Kidney epithelial cell (primary cell): ENCODE data around the gene KCNIP1. TPM values are rescaled to one million over a fixed set of nuclear protein-coding genes. Genes with fewer than 3 reads are reported as not detected.

Experiments
- DNase-seq: peaks from one replicate; pipeline ENCODE4 v3.0.0-alpha.2; 2010; ENCODE audit warnings: low read depth
- H3K27me3 ChIP-seq: 2 replicates; pipeline ENCODE4 v1.6.0; 2011; ENCODE audit warnings: low read length; ENCODE audit not compliant: control insufficient read depth, insufficient read depth
- H3K36me3 ChIP-seq: 2 replicates; pipeline ENCODE4 v1.5.1; 2011; ENCODE audit warnings: low read length; ENCODE audit not compliant: control insufficient read depth, insufficient read depth
- H3K4me3 ChIP-seq: 2 replicates; pipeline ENCODE4 v1.5.1; 2011; ENCODE audit warnings: low read depth, mild to moderate bottlenecking, control low read depth, low read length
- CTCF ChIP-seq: IDR thresholded peaks from 2 replicates; pipeline ENCODE4 v1.5.1; 2011; ENCODE audit warnings: mild to moderate bottlenecking, moderate library complexity, low read length, control low read depth, inconsistent platforms; ENCODE audit not compliant: insufficient read depth, poor library complexity, severe bottlenecking
- total RNA-seq: library from RNA; depleted of rRNA; stranded (reverse); fragments of >200 nt; gene quantifications from 2 replicates; pipeline ENCODE4 v1.2.3, GENCODE V29; 2015

Gene KCNIP1
- total RNA-seq, 1 donor from 2014 or later, result 3.4 TPM

DNA sequence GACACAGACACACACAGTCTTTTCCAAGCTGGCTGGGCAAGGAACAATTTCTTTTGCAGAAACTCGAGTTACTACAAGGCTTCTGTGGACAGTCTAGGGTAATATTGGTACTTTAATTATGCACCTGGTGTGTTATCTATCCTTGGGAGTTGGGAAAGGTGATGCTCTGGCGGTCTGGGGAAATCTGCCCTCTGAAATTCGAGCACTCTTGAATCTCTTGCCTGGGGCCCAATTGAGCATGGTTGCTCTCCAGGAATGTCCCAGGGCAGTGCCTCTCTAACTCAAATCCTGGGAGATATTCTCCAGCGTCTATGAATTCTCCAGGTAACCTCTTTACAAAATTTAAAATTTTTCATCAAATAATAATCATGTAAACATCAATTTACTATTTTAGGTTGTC is 69.3 kb downstream of the KCNIP1 start:
- Histone ChIP-seq H3K27me3 (no peaks in the 10 kb centered on the region), H3K36me3 (no peaks in the 10 kb centered on the region), H3K4me3 (no peak overlapping the region)
- no peak for DNase-seq
- no peak for TF ChIP-seq CTCF

DNA sequence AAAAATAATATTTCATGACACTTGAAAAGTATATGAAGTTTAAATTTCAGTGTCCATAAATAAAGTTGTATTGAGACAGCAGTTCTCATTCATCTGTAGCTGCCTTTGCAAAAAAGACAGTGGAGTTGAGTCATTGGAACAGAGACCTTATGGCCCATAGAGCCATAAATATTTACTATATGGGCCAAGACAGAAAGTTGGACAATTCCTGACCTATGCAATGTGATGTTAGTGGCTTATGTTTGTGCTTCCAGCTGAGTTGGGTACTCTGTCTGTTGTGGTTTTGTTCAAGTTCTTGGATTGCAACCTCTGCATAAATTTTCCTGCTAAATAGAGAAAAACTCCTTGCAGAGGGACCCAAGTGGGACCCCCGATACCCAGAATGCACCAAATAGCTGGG is 69.8 kb downstream of the KCNIP1 start:
- H3K36me3 ChIP-seq, result no peaks in the 10 kb centered on the region
- no peak for DNase-seq
- H3K4me3 ChIP-seq, result no peak overlapping the region
- no peaks in the 10 kb centered on the region for H3K27me3 ChIP-seq
- no peak for TF ChIP-seq CTCF

DNA sequence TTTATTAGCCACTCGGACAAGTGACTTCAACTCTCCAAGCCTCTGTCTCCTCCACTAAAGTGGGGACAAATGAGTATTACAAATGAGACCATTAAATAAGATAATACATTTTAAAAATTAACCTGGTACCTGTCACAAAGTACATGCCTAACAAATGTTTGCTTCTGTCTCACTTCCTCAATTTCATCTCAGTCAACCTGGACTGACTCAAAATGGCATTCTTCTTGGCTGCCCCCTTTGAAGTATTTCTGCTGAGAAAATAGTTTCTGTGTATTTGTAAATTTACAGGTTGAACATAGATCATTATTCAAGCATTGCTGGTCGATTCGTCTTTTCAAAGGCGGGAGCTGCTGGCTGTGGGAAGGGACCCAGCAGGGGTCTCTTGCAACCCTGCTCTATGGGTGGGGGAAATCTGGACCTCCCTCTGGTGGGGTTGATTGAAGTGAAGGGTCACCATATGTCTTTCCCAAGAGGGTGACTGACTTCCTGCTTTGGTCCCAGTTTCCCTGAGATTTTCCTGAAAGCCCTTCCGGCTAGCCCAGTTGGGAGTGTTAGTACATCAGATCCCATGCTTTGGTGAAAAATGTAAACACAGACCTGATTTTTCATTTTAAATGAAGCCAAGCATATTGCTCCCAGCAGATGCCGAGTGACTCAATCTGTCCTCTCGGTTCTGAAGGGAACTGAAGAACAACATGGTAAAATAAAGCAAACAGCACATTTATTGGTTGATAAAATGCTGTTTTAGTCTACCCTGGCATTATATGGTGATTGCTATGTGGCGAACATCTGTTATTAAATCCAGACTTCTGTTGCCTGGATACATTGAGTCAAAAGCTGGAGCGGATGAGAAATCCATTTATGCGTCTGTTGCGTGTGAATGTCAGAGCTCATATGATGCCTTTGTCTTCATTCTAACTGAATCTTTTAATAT is 73.0 kb downstream of the KCNIP1 start:
- no peak for TF ChIP-seq CTCF
- DNase-seq, result no peak
- Histone ChIP-seq H3K27me3 (no peaks in the 10 kb centered on the region), H3K4me3 (no peak overlapping the region), H3K36me3 (no peaks in the 10 kb centered on the region)

- no peak for TF ChIP-seq CTCF
- Histone ChIP-seq H3K27me3 (no peaks in the 10 kb centered on the region), H3K36me3 (no peaks in the 10 kb centered on the region), H3K4me3 (no peak overlapping the region)
- no peak for DNase-seq
These were observed 75.8 kb downstream of the KCNIP1 start for GRCh38 chr5:170579601-170580000.

GRCh38 chr5:170581211-170581610 is 77.4 kb downstream of the KCNIP1 start:
- Histone ChIP-seq H3K36me3 (no peaks in the 10 kb centered on the region), H3K27me3 (no peaks in the 10 kb centered on the region), H3K4me3 (no peak overlapping the region)
- no peak for DNase-seq
- TF ChIP-seq CTCF, result no peak
